ENCODE measurements around the gene LCLAT1. TPM values are rescaled to one million over a fixed set of nuclear protein-coding genes. Genes with fewer than 3 reads are reported as not detected.

Gene LCLAT1
- total RNA-seq, 2 donors from 2014 or later: 18.8 to 28.2 TPM

- no peaks in the 10 kb centered on the region for H3K9me3 ChIP-seq
- H3K4me1 ChIP-seq (replicated peaks): no peaks in the 10 kb centered on the region
- H3K36me3 ChIP-seq: no peaks in the 10 kb centered on the region
- intact Hi-C loops (cut with DNase I): loop anchor here (5.0 to 10.0 kb wide), 2 partner anchors 96 to 179 kb away; no protein-coding TSS in a partner anchor
- no peaks in the 10 kb centered on the region for H3K27me3 ChIP-seq (replicated peaks; ENCODE audit: insufficient read depth)
- 93% methylated on average over 8 of the region's 8 CpGs for WGBS
- no peak overlapping the region for H3K27ac ChIP-seq
- no peak for DNase-seq (ENCODE audit: low spot score)
- H3K4me3 ChIP-seq: no peak overlapping the region
- no peak for TF ChIP-seq CTCF (IDR thresholded peaks at IDR 0.05)
- TF ChIP-seq POLR2A (IDR thresholded peaks at IDR 0.05): no peak
- no peak for TF ChIP-seq POLR2AphosphoS5 (IDR thresholded peaks at IDR 0.05)
These were observed 236.3 kb downstream of the LCLAT1 start for GRCh38 chr2:30683236-30683956.

- no peaks in the 10 kb centered on the region for H3K9me3 ChIP-seq
- no peaks in the 10 kb centered on the region for H3K27me3 ChIP-seq (replicated peaks; ENCODE audit: insufficient read depth)
- intact Hi-C loops (cut with DNase I): loop anchor here (5.0 to 10.0 kb wide), 2 partner anchors 97 to 179 kb away; no protein-coding TSS in a partner anchor
- WGBS: 92% methylated on average over 8 of the region's 8 CpGs
- H3K27ac ChIP-seq: no peak overlapping the region
- H3K36me3 ChIP-seq: no peaks in the 10 kb centered on the region
- DNase-seq (ENCODE audit: low spot score): no peak
- TF ChIP-seq POLR2AphosphoS5 (IDR thresholded peaks at IDR 0.05): no peak
- no peak for TF ChIP-seq POLR2A (IDR thresholded peaks at IDR 0.05)
- TF ChIP-seq CTCF (IDR thresholded peaks at IDR 0.05): no peak
- H3K4me3 ChIP-seq: no peak overlapping the region
- no peaks in the 10 kb centered on the region for H3K4me1 ChIP-seq (replicated peaks)
These were observed 237.0 kb downstream of the LCLAT1 start for GRCh38 chr2:30684026-30684425.

- Histone ChIP-seq H3K27ac (no peak overlapping the region), H3K4me3 (no peak overlapping the region), H3K4me1 (replicated peaks) (no peaks in the 10 kb centered on the region), H3K27me3 (replicated peaks; ENCODE audit: insufficient read depth) (no peaks in the 10 kb centered on the region), H3K36me3 (no peaks in the 10 kb centered on the region), H3K9me3 (no peaks in the 10 kb centered on the region)
- intact Hi-C loops (cut with DNase I): loop anchor here (5.0 to 10.0 kb wide), 2 partner anchors 97 to 180 kb away; no protein-coding TSS in a partner anchor
- no peak for DNase-seq (ENCODE audit: low spot score)
- no peak for TF ChIP-seq POLR2AphosphoS5 (IDR thresholded peaks at IDR 0.05)
- no peak for TF ChIP-seq POLR2A (IDR thresholded peaks at IDR 0.05)
- TF ChIP-seq CTCF (IDR thresholded peaks at IDR 0.05): no peak
- 82% methylated on average over 5 of the region's 5 CpGs for WGBS
These were observed 237.5 kb downstream of the LCLAT1 start for GRCh38 chr2:30684516-30684915.

GRCh38 chr2:30684996-30685395 is 237.9 kb downstream of the LCLAT1 start:
- Histone ChIP-seq H3K27me3 (replicated peaks; ENCODE audit: insufficient read depth) (no peaks in the 10 kb centered on the region), H3K36me3 (no peaks in the 10 kb centered on the region), H3K4me1 (replicated peaks) (no peaks in the 10 kb centered on the region), H3K27ac (no peak overlapping the region), H3K9me3 (no peaks in the 10 kb centered on the region), H3K4me3 (no peak overlapping the region)
- TF ChIP-seq POLR2A (IDR thresholded peaks at IDR 0.05): no peak
- TF ChIP-seq CTCF (IDR thresholded peaks at IDR 0.05): no peak
- TF ChIP-seq POLR2AphosphoS5 (IDR thresholded peaks at IDR 0.05): no peak
- intact Hi-C loops (cut with DNase I): loop anchor here (5.0 to 10.0 kb wide), 2 partner anchors 98 to 180 kb away; no protein-coding TSS in a partner anchor
- WGBS: 91% methylated on average over 3 of the region's 3 CpGs
- no peak for DNase-seq (ENCODE audit: low spot score)

- Histone ChIP-seq H3K9me3 (no peaks in the 10 kb centered on the region), H3K27me3 (replicated peaks; ENCODE audit: insufficient read depth) (no peaks in the 10 kb centered on the region), H3K4me3 (no peak overlapping the region), H3K27ac (no peak overlapping the region), H3K4me1 (replicated peaks) (no peaks in the 10 kb centered on the region), H3K36me3 (no peaks in the 10 kb centered on the region)
- 68% methylated on average over 2 of the region's 2 CpGs for WGBS
- no peak for DNase-seq (ENCODE audit: low spot score)
- intact Hi-C loops (cut with DNase I): loop anchor here (10.0 kb wide), 1 partner anchor 181 kb away; no protein-coding TSS in a partner anchor
- no peak for TF ChIP-seq POLR2AphosphoS5 (IDR thresholded peaks at IDR 0.05)
- no peak for TF ChIP-seq POLR2A (IDR thresholded peaks at IDR 0.05)
- no peak for TF ChIP-seq CTCF (IDR thresholded peaks at IDR 0.05)
These were observed 239.0 kb downstream of the LCLAT1 start for GRCh38 chr2:30686000-30686399.

All from prostate gland (tissue), 2 donors.